Liver (tissue), 9 donors: ENCODE data around the gene WNK2. TPM values are rescaled to one million over a fixed set of nuclear protein-coding genes. Genes with fewer than 3 reads are reported as not detected.

Experiments used
- DNase-seq: peaks from one replicate; pipeline ENCODE4 v3.0.0-alpha.2; 2017; ENCODE audit warnings: low spot score
- H3K27ac ChIP-seq, 2 donors: one replicate each; pipeline ENCODE4 v1.7.0; 2013; ENCODE audit warnings: inconsistent platforms in 2 of 2, low read length in 2 of 2, control low read depth in 1 of 2, low read depth in 1 of 2, mild to moderate bottlenecking in 1 of 2
- H3K27me3 ChIP-seq, 4 donors: one replicate each; pipeline versions ENCODE4 v1.6.1 to v1.7.0; 2013; ENCODE audit warnings: low read length in 3 of 4, inconsistent platforms in 1 of 4, mild to moderate bottlenecking in 1 of 4, moderate library complexity in 1 of 4; ENCODE audit not compliant: control insufficient read depth in 4 of 4, insufficient read depth in 4 of 4
- H3K36me3 ChIP-seq, 4 donors: one replicate each; pipeline versions ENCODE4 v1.6.1 to v1.7.0; 2013; ENCODE audit warnings: low read length in 3 of 4, mild to moderate bottlenecking in 3 of 4, low read depth in 1 of 4, moderate library complexity in 1 of 4; ENCODE audit not compliant: control insufficient read depth in 4 of 4, insufficient read depth in 3 of 4
- H3K4me1 ChIP-seq, 4 donors: one replicate each; pipeline versions ENCODE4 v1.6.1 to v1.7.0; 2013; ENCODE audit warnings: low read length in 3 of 4, mild to moderate bottlenecking in 3 of 4, moderate library complexity in 1 of 4; ENCODE audit not compliant: control insufficient read depth in 4 of 4, insufficient read depth in 4 of 4
- H3K4me3 ChIP-seq, 3 donors: one replicate each; pipeline versions ENCODE4 v1.6.1 to v1.7.0; 2013; ENCODE audit warnings: low read length in 3 of 3, control low read depth in 1 of 3, low read depth in 1 of 3, mild to moderate bottlenecking in 1 of 3
- H3K9ac ChIP-seq, 2 donors: one replicate each; pipeline ENCODE4 v1.7.0; 2013; ENCODE audit warnings: low read length in 2 of 2, mild to moderate bottlenecking in 2 of 2, moderate library complexity in 2 of 2, control low read depth in 1 of 2, low read depth in 1 of 2
- H3K9me3 ChIP-seq, 4 donors: one replicate each; pipeline versions ENCODE4 v1.6.1 to v1.7.0; 2013; ENCODE audit warnings: low read length in 3 of 4; ENCODE audit not compliant: control insufficient read depth in 4 of 4
- FOXA1 ChIP-seq: IDR thresholded peaks from 2 replicates; pipeline ENCODE4 v1.6.1; 2016; ENCODE audit warnings: antibody characterized with exemption
- GABPA ChIP-seq, 2 donors: IDR thresholded peaks in 1 of 2; conservative IDR thresholded peaks in 1 of 2; 2 replicates each; pipeline ENCODE4 v1.6.1; 2016; ENCODE audit warnings: antibody characterized with exemption in 2 of 2, mild to moderate bottlenecking in 1 of 2, moderate library complexity in 1 of 2
- HNF4A ChIP-seq, 2 donors: conservative IDR thresholded peaks; 2 replicates each; pipeline ENCODE4 v1.6.1; 2016; ENCODE audit warnings: antibody characterized with exemption in 2 of 2, mild to moderate bottlenecking in 2 of 2
- HNF4G ChIP-seq: IDR thresholded peaks from 2 replicates; pipeline ENCODE4 v1.6.1; 2016; ENCODE audit warnings: antibody characterized with exemption
- MAX ChIP-seq: IDR thresholded peaks from 2 replicates; pipeline ENCODE4 v1.6.1; 2016; ENCODE audit warnings: antibody characterized with exemption
- RAD21 ChIP-seq, 2 donors: IDR thresholded peaks; 2 replicates each; pipeline ENCODE4 v1.6.1; 2016; ENCODE audit warnings: antibody characterized with exemption in 2 of 2, mild to moderate bottlenecking in 2 of 2
- REST ChIP-seq: IDR thresholded peaks from 2 replicates; pipeline ENCODE4 v1.6.1; 2016; ENCODE audit warnings: antibody characterized with exemption, mild to moderate bottlenecking
- RXRA ChIP-seq, 2 donors: IDR thresholded peaks; 2 replicates each; pipeline ENCODE4 v1.6.1; 2017 to 2018; ENCODE audit warnings: antibody characterized with exemption in 2 of 2, mild to moderate bottlenecking in 1 of 2
- SP1 ChIP-seq: IDR thresholded peaks from 2 replicates; pipeline ENCODE4 v1.6.1; 2018; ENCODE audit warnings: antibody characterized with exemption, mild to moderate bottlenecking
- TAF1 ChIP-seq: conservative IDR thresholded peaks from 2 replicates; pipeline ENCODE4 v1.6.1; 2016; ENCODE audit warnings: antibody characterized with exemption, mild to moderate bottlenecking
- YY1 ChIP-seq: IDR thresholded peaks from 2 replicates; pipeline ENCODE4 v1.6.1; 2016; ENCODE audit warnings: antibody characterized with exemption, mild to moderate bottlenecking
- ZBTB33 ChIP-seq: IDR thresholded peaks from 2 replicates; pipeline ENCODE4 v1.6.1; 2016; ENCODE audit warnings: antibody characterized with exemption
- WGBS: extraction: QIAGEN DNeasy Blood & Tissue Kit; methylation state at CpG from one replicate; pipeline ENCODE4 v1.1.7; 2013; 5-methylcytosine and 5-hydroxymethylcytosine counted together
- polyA plus RNA-seq, 2 donors: library from polyadenylated mRNA; stranded (reverse) in 1 of 2; unstranded in 1 of 2; fragments of 200-250 nt in 1 of 2; fragments of >200 nt in 1 of 2; fragmentation: Nextera tagmentation in 1 of 2; extraction: Ambion mirVana in 1 of 2; gene quantifications; one replicate each; pipeline versions ENCODE4 v1.2.1 to v1.2.3, GENCODE V29; 2013 to 2015
- total RNA-seq, 2 donors: library from RNA; depleted of rRNA; stranded (reverse); fragments of >200 nt; gene quantifications; one replicate each; pipeline ENCODE4 v1.2.3, GENCODE V29; 2014
- TF ChIP-seq, protein P1 (sequence below): IDR thresholded peaks from 2 replicates; pipeline ENCODE4 v1.6.1; 2016; ENCODE audit warnings: antibody characterized with exemption
- donor health status: healthy.
- donor health status: healthy.
- donor health status: healthy.
- donor health status: healthy.
- donor health status: healthy.

Gene WNK2
- total and polyA plus RNA-seq, 4 donors: 0.65 to 4.4 (median 1.7) TPM

GRCh38 chr9:93329629-93330280 is 145.8 kb downstream of the WNK2 start:
- H3K36me3 ChIP-seq: no peaks in the 10 kb centered on the region
- H3K4me1 ChIP-seq: no peaks in the 10 kb centered on the region
- DNase-seq: no peak
- 56% methylated on average over 7 of the region's 7 CpGs for WGBS
- H3K9me3 ChIP-seq: no peaks in the 10 kb centered on the region
- no peak overlapping the region for H3K4me3 ChIP-seq
- H3K9ac ChIP-seq: no peak overlapping the region
- peaks cover 0 to 3% (median 0%) of the 10 kb centered on the region in 4 donors for H3K27me3 ChIP-seq
- H3K27ac ChIP-seq: no peak overlapping the region
- TF ChIP-seq TAF1: no peak
- no peak for TF ChIP-seq ZBTB33
- no peak for TF ChIP-seq HNF4A (conservative IDR thresholded peaks at IDR 0.05)

DNA sequence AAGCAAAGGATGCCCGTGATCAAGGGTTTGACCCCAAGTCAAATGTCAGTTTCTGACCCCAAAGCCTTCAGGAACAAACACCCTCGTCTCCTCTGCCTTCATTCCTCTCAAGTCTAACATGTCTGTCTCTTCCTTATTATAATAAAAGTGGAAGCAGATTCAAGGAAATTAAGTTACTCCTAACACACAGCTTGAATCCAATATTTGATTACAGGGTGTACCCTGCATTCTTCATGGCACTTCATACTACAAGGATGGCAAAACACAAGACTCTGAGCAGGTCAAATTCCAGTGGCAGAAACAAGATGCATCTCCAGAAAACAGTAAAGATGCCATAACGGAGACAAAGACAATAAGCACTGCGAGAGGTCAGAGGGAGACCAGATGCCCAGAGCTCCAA is 148.4 kb downstream of the WNK2 start:
- no peak for TF ChIP-seq RAD21 (IDR thresholded peaks at IDR 0.05)
- no peak for TF ChIP-seq MAX
- TF ChIP-seq HNF4A (conservative IDR thresholded peaks at IDR 0.05): no peak
- TF ChIP-seq SP1: no peak
- no peak for TF ChIP-seq RXRA (IDR thresholded peaks at IDR 0.05)
- TF ChIP-seq YY1: no peak
- TF ChIP-seq ZBTB33: no peak
- no peak for TF ChIP-seq HNF4G
- TF ChIP-seq, protein P1, sequence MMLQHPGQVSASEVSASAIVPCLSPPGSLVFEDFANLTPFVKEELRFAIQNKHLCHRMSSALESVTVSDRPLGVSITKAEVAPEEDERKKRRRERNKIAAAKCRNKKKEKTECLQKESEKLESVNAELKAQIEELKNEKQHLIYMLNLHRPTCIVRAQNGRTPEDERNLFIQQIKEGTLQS: no peak
- TF ChIP-seq FOXA1: no peak
- no peak for TF ChIP-seq REST
- TF ChIP-seq GABPA (IDR thresholded peaks at IDR 0.05 in 1 of 2, conservative IDR thresholded peaks at IDR 0.05 in 1 of 2): no peak
- TF ChIP-seq TAF1: no peak
- no peak for DNase-seq
- H3K27me3 ChIP-seq: peaks cover 0 to 3% (median 0%) of the 10 kb centered on the region in 4 donors
- 77% methylated on average over 4 of the region's 4 CpGs for WGBS
- H3K36me3 ChIP-seq: no peaks in the 10 kb centered on the region
- H3K9ac ChIP-seq: no peak overlapping the region
- H3K4me1 ChIP-seq: no peaks in the 10 kb centered on the region
- H3K4me3 ChIP-seq: no peak overlapping the region
- H3K27ac ChIP-seq: no peak overlapping the region
- H3K9me3 ChIP-seq: no peaks in the 10 kb centered on the region
